IMR-90 (cell line): ENCODE measurements around the gene CHL1. TPM values are rescaled to one million over a fixed set of nuclear protein-coding genes. Genes with fewer than 3 reads are reported as not detected.

ENCODE experiments used
- ATAC-seq: fragments of 200-7000 bp; cut with Tn5 transposase; 2 replicates; pipeline ENCODE4 v1.9.1; 2020; ENCODE audit warnings: low read depth, mild to moderate bottlenecking, moderate library complexity
- BruUV-seq: library from RNA; stranded (reverse); fragments of 400-500 nt; replicated peaks from 2 replicates; lab custom pipeline; 2021; lab: Mats Ljungman, UMichigan
- CTCF ChIA-PET: fragments of 300-600 bp; formaldehyde crosslinking; extraction: SDS; loops from one replicate; lab custom pipeline; 2021; ENCODE audit warnings: antibody characterized with exemption; lab: Yijun Ruan, JAX
- POLR2A ChIA-PET: fragments of 300-600 bp; sonication (Branson Sonifier 250); formaldehyde crosslinking; loops from one replicate; lab custom pipeline; 2022; ENCODE audit warnings: antibody characterized with exemption; ENCODE audit not compliant: unreplicated experiment; lab: Charles Lee
- DNase-seq: peaks from one replicate; pipeline ENCODE4 v3.0.0; 2013
- H2AFZ ChIP-seq: replicated peaks from 2 replicates; pipeline ENCODE3; 2013; ENCODE audit warnings: low read length, mild to moderate bottlenecking; ENCODE audit not compliant: poor library complexity
- H2AK5ac ChIP-seq: 2 replicates; pipeline ENCODE4 v1.6.1; 2013; ENCODE audit warnings: low read depth, low read length, inconsistent platforms
- H2AK9ac ChIP-seq: replicated peaks from 2 replicates; pipeline ENCODE3; 2013; ENCODE audit warnings: mild to moderate bottlenecking, low read depth, low read length, moderate library complexity; ENCODE audit not compliant: poor library complexity
- H2BK120ac ChIP-seq: 2 replicates; pipeline ENCODE4 v1.6.1; 2013; ENCODE audit warnings: low read depth, low read length, inconsistent platforms
- H2BK15ac ChIP-seq: 3 replicates; pipeline ENCODE4 v1.6.1; 2013; ENCODE audit warnings: low read depth, low read length, inconsistent platforms
- H2BK20ac ChIP-seq: 2 replicates; pipeline ENCODE4 v1.6.1; 2013; ENCODE audit warnings: low read depth, mild to moderate bottlenecking, inconsistent platforms, low read length, moderate library complexity
- H2BK5ac ChIP-seq: 2 replicates; pipeline ENCODE4 v1.6.1; 2013; ENCODE audit warnings: mild to moderate bottlenecking, low read depth, low read length, inconsistent platforms; ENCODE audit not compliant: poor library complexity, severe bottlenecking
- H3K14ac ChIP-seq: replicated peaks from 2 replicates; pipeline ENCODE4 v1.6.1; 2013; ENCODE audit warnings: low read depth, low read length, inconsistent platforms
- H3K18ac ChIP-seq: 2 replicates; pipeline ENCODE4 v1.6.1; 2013; ENCODE audit warnings: low read depth, low read length, control low read depth
- H3K23ac ChIP-seq: 2 replicates; pipeline ENCODE4 v1.6.1; 2013; ENCODE audit warnings: low read depth, low read length, inconsistent platforms
- H3K27ac ChIP-seq: 2 replicates; pipeline ENCODE4 v1.5.1; 2013; ENCODE audit warnings: mild to moderate bottlenecking, control low read depth, low read length; ENCODE audit not compliant: insufficient read depth
- H3K27me3 ChIP-seq: 2 replicates; pipeline ENCODE4 v1.6.1; 2013; ENCODE audit warnings: low read length; ENCODE audit not compliant: control insufficient read depth, insufficient read depth
- H3K36me3 ChIP-seq: 2 replicates; pipeline ENCODE4 v1.6.1; 2013; ENCODE audit warnings: low read length, mixed read lengths; ENCODE audit not compliant: control insufficient read depth, insufficient read depth
- H3K4ac ChIP-seq: 2 replicates; pipeline ENCODE4 v1.6.1; 2013; ENCODE audit warnings: low read depth, low read length, inconsistent platforms
- H3K4me1 ChIP-seq: 2 replicates; pipeline ENCODE4 v1.6.1; 2013; ENCODE audit warnings: low read length, mixed read lengths; ENCODE audit not compliant: control insufficient read depth, insufficient read depth
- H3K4me2 ChIP-seq: 2 replicates; pipeline ENCODE4 v1.6.1; 2013; ENCODE audit warnings: low read depth, mild to moderate bottlenecking, control low read depth, low read length, moderate library complexity
- H3K4me3 ChIP-seq: 2 replicates; pipeline ENCODE4 v1.5.1; 2013; ENCODE audit warnings: low read depth, mild to moderate bottlenecking, control low read depth, low read length, moderate library complexity; ENCODE audit not compliant: insufficient read depth
- H3K56ac ChIP-seq: 2 replicates; pipeline ENCODE4 v1.6.1; 2013; ENCODE audit warnings: low read length, inconsistent platforms; ENCODE audit not compliant: insufficient read depth; ENCODE audit errors: extremely low read depth
- H3K79me1 ChIP-seq, 2 experiments: 2 replicates each; pipeline ENCODE4 v1.6.1; 2013; ENCODE audit warnings: low read length in 2 of 2, inconsistent platforms in 1 of 2, low read depth in 1 of 2
- H3K9ac ChIP-seq: 2 replicates; pipeline ENCODE4 v1.6.1; 2013; ENCODE audit warnings: low read depth, low read length, control low read depth
- H3K9me1 ChIP-seq: 2 replicates; pipeline ENCODE4 v1.6.1; 2013; ENCODE audit warnings: low read length, inconsistent platforms; ENCODE audit not compliant: insufficient read depth
- H3K9me3 ChIP-seq: 2 replicates; pipeline ENCODE4 v1.6.1; 2013; ENCODE audit warnings: low read length; ENCODE audit not compliant: control insufficient read depth, insufficient read depth
- H4K20me1 ChIP-seq: 2 replicates; pipeline ENCODE4 v1.6.1; 2013; ENCODE audit warnings: low read length, inconsistent platforms; ENCODE audit not compliant: insufficient read depth
- H4K5ac ChIP-seq: 2 replicates; pipeline ENCODE4 v1.6.1; 2013; ENCODE audit warnings: mild to moderate bottlenecking, low read depth, low read length, control low read depth
- H4K8ac ChIP-seq, 2 experiments: 2 replicates each; pipeline ENCODE4 v1.6.1; 2013; ENCODE audit warnings: low read depth in 2 of 2, low read length in 2 of 2, control low read depth in 1 of 2, inconsistent platforms in 1 of 2
- H4K91ac ChIP-seq: 2 replicates; pipeline ENCODE4 v1.6.1; 2013; ENCODE audit warnings: low read depth, low read length, inconsistent platforms; ENCODE audit not compliant: insufficient read depth
- BHLHE40 ChIP-seq: fragments of 150-350 bp; IDR thresholded peaks from 2 replicates; pipeline ENCODE4 v1.6.1; 2016; ENCODE audit warnings: mild to moderate bottlenecking, low read depth, low read length
- CEBPB ChIP-seq: IDR thresholded peaks from 2 replicates; pipeline ENCODE4 v1.6.1; 2012; ENCODE audit warnings: low read depth, low read length, improper control_type of control experiment
- FOS ChIP-seq: fragments of 150-350 bp; IDR thresholded peaks from 2 replicates; pipeline ENCODE4 v1.6.1; 2016; ENCODE audit warnings: low read depth, low read length
- NFE2L2 ChIP-seq: fragments of 150-350 bp; IDR thresholded peaks from 2 replicates; pipeline ENCODE4 v1.6.1; 2016; ENCODE audit warnings: low read depth, mild to moderate bottlenecking, low read length
- POLR2A ChIP-seq: IDR thresholded peaks from 2 replicates; pipeline ENCODE4 v1.6.1; 2012; ENCODE audit warnings: mild to moderate bottlenecking, low read depth, low read length
- RCOR1 ChIP-seq: IDR thresholded peaks from 2 replicates; pipeline ENCODE4 v1.6.1; 2012; ENCODE audit warnings: mild to moderate bottlenecking, low read length, improper control_type of control experiment; ENCODE audit not compliant: insufficient replicate concordance
- RFX5 ChIP-seq: IDR thresholded peaks from 2 replicates; pipeline ENCODE4 v1.8.0; 2012; ENCODE audit warnings: low read depth, mild to moderate bottlenecking, low read length, moderate library complexity
- SMC3 ChIP-seq: fragments of 150-350 bp; IDR thresholded peaks from 2 replicates; pipeline ENCODE4 v1.6.1; 2016; ENCODE audit warnings: low read depth, mild to moderate bottlenecking, antibody characterized with exemption, low read length, moderate library complexity
- dilution Hi-C: fragments of 300-500 bp; cut with HindIII; formaldehyde crosslinking; loops from one replicate; pipeline ENCODE4 v1.14.3; 2018; ENCODE audit warnings: low sequenced_read_pairs; ENCODE audit not compliant: unreplicated experiment
- in situ Hi-C: fragments of 300-500 bp; cut with MboI; formaldehyde crosslinking; loops from 3 replicates; pipeline ENCODE4 v1.14.3; 2019; ENCODE audit warnings: low sequenced_read_pairs, inconsistent platforms, mixed read lengths
- intact Hi-C: fragments of 100-400 bp; cut with micrococcal nuclease; formaldehyde crosslinking; loops from 2 replicates; pipeline ENCODE4 v1.10.0; 2022
- polyA plus RNA-seq, 3 experiments: library from polyadenylated mRNA; depleted of rRNA; stranded (reverse); fragments of >200 nt; gene quantifications; 2 replicates each; pipeline ENCODE4 v1.2.3, GENCODE V29; 2012; ENCODE audit warnings: low replicate concordance in 1 of 3
- total RNA-seq: library from RNA; depleted of rRNA; stranded (reverse); fragments of >200 nt; gene quantifications from 2 replicates; pipeline ENCODE4 v1.2.3, GENCODE V29; 2012
- TF ChIP-seq, protein P1 (sequence below): fragments of 150-350 bp; IDR thresholded peaks from 2 replicates; pipeline ENCODE4 v1.6.1; 2016; ENCODE audit warnings: low read depth, mild to moderate bottlenecking, low read length, moderate library complexity, borderline replicate concordance
- TF ChIP-seq, protein P2 (sequence below): fragments of 150-350 bp; IDR thresholded peaks from 2 replicates; pipeline ENCODE4 v1.6.1; 2017; ENCODE audit warnings: mild to moderate bottlenecking, antibody characterized with exemption, low read length, low read depth

Gene CHL1
- total and polyA plus RNA-seq, 2 of the 4 experiments (the other 2 are of a cell fraction), result 0.38 to 1.6 TPM

DNA sequence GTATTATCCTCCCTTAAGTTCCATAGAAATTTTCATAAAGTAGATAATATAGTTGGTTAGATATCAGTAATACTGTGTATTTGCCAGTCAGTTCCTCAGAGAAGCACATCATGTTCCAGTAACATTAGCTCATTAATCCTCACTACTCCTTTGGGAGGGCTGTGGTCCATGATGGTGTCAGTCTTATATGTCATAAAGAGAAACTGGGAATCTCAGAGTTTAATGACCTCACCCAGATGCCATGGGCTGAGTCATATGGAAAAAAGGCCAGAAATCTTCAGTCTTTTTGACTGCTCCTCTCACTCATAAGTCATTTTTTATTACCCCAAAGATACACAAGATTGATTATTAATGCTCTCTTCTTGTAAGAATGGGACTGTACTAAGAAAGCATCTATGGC lies 188.6 kb downstream of the CHL1 start:
- ATAC-seq (peak; percentile 29; the same call in 1 of the 2 replicates), DNase-seq (peak; percentile 17)
- dilution Hi-C loops, result no loop called here

More for the DNA sequence above, 188.6 kb downstream of the CHL1 start:
- Histone ChIP-seq H2AK5ac (no peak overlapping the region), H2BK5ac (no peak overlapping the region), H2BK120ac (no peak overlapping the region), H3K4me3 (no peak overlapping the region), H3K9me1 (no peaks in the 10 kb centered on the region), H3K27me3 (no peaks in the 10 kb centered on the region), H3K79me1 (no peaks in the 10 kb centered on the region), H2BK20ac (no peak overlapping the region), H3K4ac (no peak overlapping the region), H3K4me2 (no peak overlapping the region), H3K56ac (no peak overlapping the region), H4K91ac (no peak overlapping the region), H3K9me3 (no peaks in the 10 kb centered on the region), H3K4me1 (no peaks in the 10 kb centered on the region), H3K36me3 (no peaks in the 10 kb centered on the region), H3K27ac (no peak overlapping the region), H2BK15ac (no peak overlapping the region), H4K5ac (no peak overlapping the region), H2AFZ (no peak overlapping the region), H4K20me1 (no peaks in the 10 kb centered on the region), H4K8ac (no peak overlapping the region), H3K14ac (no peak overlapping the region), H2AK9ac (no peak overlapping the region), H3K9ac (no peak overlapping the region), H3K23ac (no peak overlapping the region), H3K18ac (no peak overlapping the region)
- ChIA-PET CTCF (no interaction called here), POLR2A (no interaction called here)
- in situ Hi-C loops, result no loop called here
- intact Hi-C loops, result no loop called here
- BruUV-seq, result no TSS peak
- TF ChIP-seq FOS (no peak), SMC3 (no peak), RFX5 (no peak), CEBPB (no peak), POLR2A (no peak), RCOR1 (no peak), NFE2L2 (no peak), BHLHE40 (no peak)
- TF ChIP-seq, protein P1, sequence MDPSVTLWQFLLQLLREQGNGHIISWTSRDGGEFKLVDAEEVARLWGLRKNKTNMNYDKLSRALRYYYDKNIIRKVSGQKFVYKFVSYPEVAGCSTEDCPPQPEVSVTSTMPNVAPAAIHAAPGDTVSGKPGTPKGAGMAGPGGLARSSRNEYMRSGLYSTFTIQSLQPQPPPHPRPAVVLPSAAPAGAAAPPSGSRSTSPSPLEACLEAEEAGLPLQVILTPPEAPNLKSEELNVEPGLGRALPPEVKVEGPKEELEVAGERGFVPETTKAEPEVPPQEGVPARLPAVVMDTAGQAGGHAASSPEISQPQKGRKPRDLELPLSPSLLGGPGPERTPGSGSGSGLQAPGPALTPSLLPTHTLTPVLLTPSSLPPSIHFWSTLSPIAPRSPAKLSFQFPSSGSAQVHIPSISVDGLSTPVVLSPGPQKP, result no peak
- TF ChIP-seq, protein P2, sequence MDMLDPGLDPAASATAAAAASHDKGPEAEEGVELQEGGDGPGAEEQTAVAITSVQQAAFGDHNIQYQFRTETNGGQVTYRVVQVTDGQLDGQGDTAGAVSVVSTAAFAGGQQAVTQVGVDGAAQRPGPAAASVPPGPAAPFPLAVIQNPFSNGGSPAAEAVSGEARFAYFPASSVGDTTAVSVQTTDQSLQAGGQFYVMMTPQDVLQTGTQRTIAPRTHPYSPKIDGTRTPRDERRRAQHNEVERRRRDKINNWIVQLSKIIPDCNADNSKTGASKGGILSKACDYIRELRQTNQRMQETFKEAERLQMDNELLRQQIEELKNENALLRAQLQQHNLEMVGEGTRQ, result no peak
